ENCODE data around the gene ANAPC2.

The ANAPC2 gene

GRCh38 chr9:137218754-137219271 is 30.5 kb upstream of the ANAPC2 start:
- ChIA-PET POLR2A (no interaction called here), CTCF (interaction anchor here (2.4 to 2.6 kb wide), 2 partner anchors 8 to 18 kb away, joined by 8 to 9 read pairs; partner anchors contain the start of gene RNF224)
- no peak for TF ChIP-seq CTCF (IDR thresholded peaks at IDR 0.05; ENCODE audit: control extremely low read depth, extremely low read depth, low read depth, missing control alignments)
- DNase-seq (ENCODE audit: extremely low spot score): no peak

- CTCF ChIA-PET: interaction anchor here (2.4 kb wide), 1 partner anchor 9 kb away, joined by 8 read pairs; the partner anchor contains the start of gene RNF224
- POLR2A ChIA-PET: no interaction called here
- no peak for TF ChIP-seq CTCF (IDR thresholded peaks at IDR 0.05; ENCODE audit: control extremely low read depth, extremely low read depth, low read depth, missing control alignments)
- DNase-seq (ENCODE audit: extremely low spot score): no peak
Measured at GRCh38 chr9:137218212-137218753, 29.9 kb upstream of the ANAPC2 start.

- TF ChIP-seq CTCF (IDR thresholded peaks at IDR 0.05; ENCODE audit: control extremely low read depth, extremely low read depth, low read depth, missing control alignments): no peak
- ChIA-PET CTCF (interaction anchor here (0.9 to 4.2 kb wide), 3 partner anchors 9 to 29 kb away, joined by 4 to 11 read pairs (median 8); partner anchors contain the start of genes ANAPC2, RNF224 and SSNA1), POLR2A (no interaction called here)
- DNase-seq (ENCODE audit: extremely low spot score): no peak
Measured at GRCh38 chr9:137217276-137218211, 29.2 kb upstream of the ANAPC2 start.

- TF ChIP-seq CTCF (IDR thresholded peaks at IDR 0.05; ENCODE audit: control extremely low read depth, extremely low read depth, low read depth, missing control alignments): no peak
- CTCF ChIA-PET: interaction anchor here (0.9 to 4.2 kb wide), 4 partner anchors 9 to 27 kb away, joined by 4 to 13 read pairs (median 8); partner anchors contain the start of genes ANAPC2, RNF224 and SSNA1
- POLR2A ChIA-PET: interaction anchor here (0.5 to 0.8 kb wide), 2 partner anchors 15 to 24 kb away, joined by 3 to 4 read pairs; partner anchors contain the start of gene TPRN
- DNase-seq (ENCODE audit: extremely low spot score): no peak
Measured at GRCh38 chr9:137216188-137216965, 28.0 kb upstream of the ANAPC2 start.

GRCh38 chr9:137215196-137215986 is 27.0 kb upstream of the ANAPC2 start:
- TF ChIP-seq CTCF (IDR thresholded peaks at IDR 0.05; ENCODE audit: control extremely low read depth, extremely low read depth, low read depth, missing control alignments): no peak
- ChIA-PET POLR2A (no interaction called here), CTCF (interaction anchor here (1.2 to 4.2 kb wide), 3 partner anchors 8 to 26 kb away, joined by 6 to 13 read pairs (median 11); partner anchors contain the start of genes ANAPC2, RNF224 and SSNA1)
- no peak for DNase-seq (ENCODE audit: extremely low spot score)

Measured in GM10248 (cell line).